Body of pancreas (tissue), 4 donors: Measurements from ENCODE around the gene APBB1. TPM values are rescaled to one million over a fixed set of nuclear protein-coding genes. Genes with fewer than 3 reads are reported as not detected.

Source experiments
- ATAC-seq: fragments of 150-250 bp; one replicate; pipeline ENCODE4 v1.9.1; 2016
- DNase-seq, 4 donors: peaks; one replicate each; pipeline ENCODE4 v3.0.0-alpha.2; 2019
- H3K27ac ChIP-seq, 4 donors: fragments of 200-600 bp; sonication (generic); 1 replicate in 3 of 4; 2 replicates in 1 of 4; pipeline versions ENCODE4 v1.5.1 to v1.6.1; 2016 to 2019; ENCODE audit warnings: mild to moderate bottlenecking in 1 of 4, mixed read lengths in 1 of 4, moderate library complexity in 1 of 4
- H3K27me3 ChIP-seq, 2 donors: fragments of 200-600 bp; sonication (generic); one replicate each; pipeline ENCODE4 v1.6.0; 2016; ENCODE audit warnings: mild to moderate bottlenecking in 1 of 2
- H3K36me3 ChIP-seq, 2 donors: fragments of 200-600 bp; sonication (generic); replicated peaks in 1 of 2; 2 replicates each; pipeline ENCODE4 v1.5.1; 2016; ENCODE audit warnings: low read depth in 2 of 2; ENCODE audit not compliant: insufficient read depth in 1 of 2
- H3K4me1 ChIP-seq: fragments of 200-600 bp; sonication (generic); one replicate; pipeline ENCODE4 v1.6.0; 2016
- H3K4me3 ChIP-seq, 2 donors: fragments of 200-600 bp; sonication (generic); 1 replicate in 1 of 2; 2 replicates in 1 of 2; pipeline ENCODE4 v1.5.1; 2016 to 2019
- H3K9me3 ChIP-seq, 3 donors: fragments of 200-600 bp; sonication (generic); 1 replicate in 2 of 3; 2 replicates in 1 of 3; pipeline ENCODE4 v1.5.1; 2016
- CTCF ChIP-seq, 7 experiments: fragments of 450-650 bp in 4 of 7; fragments of 200-600 bp in 3 of 7; sonication (generic) in 3 of 7; IDR thresholded peaks; one replicate each; pipeline ENCODE4 v1.5.1; 2016 to 2019; ENCODE audit warnings: antibody characterized with exemption in 7 of 7
- POLR2A ChIP-seq, 3 donors: fragments of 450-650 bp; IDR thresholded peaks; one replicate each; pipeline ENCODE4 v1.6.1; 2016; ENCODE audit warnings: antibody characterized with exemption in 3 of 3, mild to moderate bottlenecking in 2 of 3
- WGBS, 2 donors: methylation state at CpG; one replicate each; pipeline ENCODE4 v1.1.5; 2017; 5-methylcytosine and 5-hydroxymethylcytosine counted together
- intact Hi-C: fragments of 100-400 bp; cut with DNase I; formaldehyde crosslinking; loops from one replicate; pipeline ENCODE4 v1.15.1; 2023
- total RNA-seq, 2 donors: library from RNA; depleted of rRNA; stranded (reverse); fragments of >200 nt; gene quantifications; one replicate each; pipeline ENCODE4 v1.1.0, GENCODE V29; 2016

The APBB1 gene
- total RNA-seq, 2 donors from 2014 or later: 25.4 to 48.5 TPM

GRCh38 chr11:6351782-6352382 lies 67.0 kb downstream of the APBB1 start:
- H3K4me3 ChIP-seq: no peak overlapping the region
- intact Hi-C loops: no loop called here
- 75 to 80% methylated on average over 5 of the region's 5 CpGs for WGBS, 2 donors

GRCh38 chr11:6350486-6350885 lies 68.4 kb downstream of the APBB1 start:
- Histone ChIP-seq H3K9me3 (no peaks in the 10 kb centered on the region), H3K4me1 (peaks cover 17% of the 10 kb centered on the region), H3K36me3 (no peaks in the 10 kb centered on the region), H3K27me3 (no peaks in the 10 kb centered on the region), H3K27ac (no peak overlapping the region), H3K4me3 (no peak overlapping the region)
- DNase-seq: no peak
- intact Hi-C loops: no loop called here
- TF ChIP-seq POLR2A (IDR thresholded peaks at IDR 0.05) (no peak), CTCF (IDR thresholded peaks at IDR 0.05) (no peak)
- 75 to 80% methylated on average over 2 of the region's 2 CpGs for WGBS, 2 donors
- no peak for ATAC-seq

More at GRCh38 chr11:6351782-6352382, 67.0 kb downstream of the APBB1 start:
- ATAC-seq (no peak), DNase-seq (no peak)
- peaks cover 28% of the 10 kb centered on the region for H3K4me1 ChIP-seq
- H3K36me3 ChIP-seq: no peaks in the 10 kb centered on the region
- H3K27ac ChIP-seq: no peak overlapping the region
- TF ChIP-seq POLR2A (IDR thresholded peaks at IDR 0.05) (no peak), CTCF (IDR thresholded peaks at IDR 0.05) (no peak)
- no peaks in the 10 kb centered on the region for H3K27me3 ChIP-seq
- H3K9me3 ChIP-seq: no peaks in the 10 kb centered on the region

GRCh38 chr11:6350043-6350442 lies 68.9 kb downstream of the APBB1 start:
- intact Hi-C loops: no loop called here
- no peak for DNase-seq
- H3K27me3 ChIP-seq: no peaks in the 10 kb centered on the region
- no peak overlapping the region for H3K27ac ChIP-seq
- no peaks in the 10 kb centered on the region for H3K36me3 ChIP-seq
- no peak overlapping the region for H3K4me3 ChIP-seq
- H3K9me3 ChIP-seq: no peaks in the 10 kb centered on the region
- peaks cover 13% of the 10 kb centered on the region for H3K4me1 ChIP-seq
- no peak for ATAC-seq
- no peak for TF ChIP-seq CTCF (IDR thresholded peaks at IDR 0.05)
- no peak for TF ChIP-seq POLR2A (IDR thresholded peaks at IDR 0.05)

- Histone ChIP-seq H3K4me3 (no peak overlapping the region), H3K27ac (no peak overlapping the region), H3K4me1 (no peaks in the 10 kb centered on the region), H3K9me3 (no peaks in the 10 kb centered on the region), H3K36me3 (no peaks in the 10 kb centered on the region), H3K27me3 (no peaks in the 10 kb centered on the region)
- 89 to 94% methylated on average over 1 of the region's 1 CpG for WGBS, 2 donors
- intact Hi-C loops: no loop called here
- TF ChIP-seq CTCF (IDR thresholded peaks at IDR 0.05) (no peak), POLR2A (IDR thresholded peaks at IDR 0.05) (no peak)
- no peak for DNase-seq
- no peak for ATAC-seq
These were observed 73.5 kb downstream of the APBB1 start for GRCh38 chr11:6345366-6345765.

Other genes starting within 250 kb of the APBB1 start
- gene OR52B2, start 248.8 kb downstream of the APBB1 start, total RNA-seq: not detected
- not detected for gene OR52W1, start 219.9 kb downstream of the APBB1 start, total RNA-seq
- not detected for gene C11orf42, start 213.5 kb downstream of the APBB1 start, total RNA-seq
- 10 to 100 TPM; 31.9 to 54.7 TPM for gene FHIP1B, start 184.5 kb downstream of the APBB1 start, total RNA-seq
- gene CNGA4, start 180.0 kb downstream of the APBB1 start, total RNA-seq: not detected
- 1 to 10 TPM; 1.0 to 3.3 TPM for gene CCKBR, start 159.3 kb downstream of the APBB1 start, total RNA-seq
- 10 to 100 TPM; 47.7 to 76.5 TPM for gene CAVIN3, start 98.6 kb downstream of the APBB1 start, total RNA-seq
- gene SMPD1, start 28.6 kb downstream of the APBB1 start, total RNA-seq: 10 to 100 TPM; 17.1 to 29.7 TPM
- gene HPX, start 21.9 kb upstream of the APBB1 start, total RNA-seq: 1 to 10 TPM in 1 of 2 donors, not detected in 1; 1.3 TPM
- gene TRIM3, start 54.8 kb upstream of the APBB1 start, total RNA-seq: 10 to 100 TPM; 22.1 to 24.9 TPM
- gene ARFIP2, start 62.2 kb upstream of the APBB1 start, total RNA-seq: 10 to 100 TPM; 47.2 to 82.7 TPM
- 10 to 100 TPM; 17.1 to 22.3 TPM for gene TIMM10B, start 62.4 kb upstream of the APBB1 start, total RNA-seq
- 10 to 100 TPM; 14.5 to 19.1 TPM for gene DNHD1, start 78.2 kb upstream of the APBB1 start, total RNA-seq
- gene RRP8, start 184.5 kb upstream of the APBB1 start, total RNA-seq: 1 to 10 TPM; 5.4 to 8.9 TPM
- gene ILK, start 184.7 kb upstream of the APBB1 start, total RNA-seq: 100 to 1,000 TPM in 1 of 2 donors, 10 to 100 TPM in 1; 82.8 to 137 TPM
- 100 to 1,000 TPM; 115 to 215 TPM for gene TAF10, start 193.1 kb upstream of the APBB1 start, total RNA-seq
- 10 to 100 TPM; 20.8 TPM for gene TPP1, start 200.3 kb upstream of the APBB1 start, total RNA-seq
- 10 to 100 TPM in 1 of 2 donors, 1 to 10 TPM in 1; 6.0 to 10.9 TPM for gene DCHS1, start 236.7 kb upstream of the APBB1 start, total RNA-seq